Activated T-cell treated with anti-CD3 and anti-CD28 coated beads, Interleukin-2, amount 50 U/mL, for 4 hours (primary cell): ENCODE measurements around the gene RNF152. TPM values are rescaled to one million over a fixed set of nuclear protein-coding genes. Genes with fewer than 3 reads are reported as not detected.

Source experiments
- ATAC-seq, 2 donors: fragments of 200-7000 bp; cut with Tn5 transposase; one replicate each; pipeline ENCODE4 v1.10.0; 2021
- DNase-seq: peaks from one replicate; pipeline ENCODE4 v3.0.0-alpha.2; 2020
- H3K27me3 Mint-ChIP-seq: one replicate; pipeline ENCODE4 v1.8.0; 2021; ENCODE audit warnings: low read depth, mixed read lengths
- H3K36me3 Mint-ChIP-seq: one replicate; pipeline ENCODE4 v1.8.0; 2022; ENCODE audit warnings: mixed read lengths; ENCODE audit not compliant: insufficient read depth
- H3K4me1 Mint-ChIP-seq: one replicate; pipeline ENCODE4 v1.8.0; 2021; ENCODE audit warnings: low read depth, mixed read lengths
- H3K4me3 Mint-ChIP-seq: one replicate; pipeline ENCODE4 v1.8.0; 2021; ENCODE audit warnings: mild to moderate bottlenecking, moderate library complexity, mixed read lengths
- H3K9me3 Mint-ChIP-seq: one replicate; pipeline ENCODE4 v1.8.0; 2021; ENCODE audit warnings: mixed read lengths
- total RNA-seq, 3 donors: library from RNA; stranded (reverse); gene quantifications; one replicate each; pipeline ENCODE4 v1.2.1, GENCODE V29; 2021

Gene RNF152
- total RNA-seq, 3 donors from 2014 or later: 0.43 to 1.6 (median 1.2) TPM

DNA sequence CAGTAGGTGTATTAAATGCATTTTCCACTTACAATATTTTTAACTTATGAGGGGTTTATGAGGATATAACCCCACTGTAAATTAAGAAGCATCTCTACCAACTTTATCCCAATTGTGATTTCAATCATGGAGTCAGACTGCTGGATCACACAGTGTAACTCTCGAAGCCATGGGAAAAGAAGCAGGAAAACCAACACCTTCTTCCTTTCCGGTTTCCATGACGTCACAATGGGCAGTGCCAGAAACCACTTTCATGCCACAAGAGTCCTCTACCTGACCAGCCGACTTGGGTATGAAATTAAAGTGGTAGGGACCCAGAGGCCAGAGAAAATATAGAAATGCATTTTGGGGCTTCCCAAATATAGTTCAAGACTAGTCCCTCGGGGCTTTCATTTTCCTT is 4.2 kb downstream of the RNF152 start:
- H3K4me1 Mint-ChIP-seq: peaks cover 9% of the 10 kb centered on the region
- ATAC-seq (no peak), DNase-seq (no peak)
- no peak overlapping the region for H3K4me3 Mint-ChIP-seq
- H3K27me3 Mint-ChIP-seq: peaks cover 21% of the 10 kb centered on the region
- no peaks in the 10 kb centered on the region for H3K9me3 Mint-ChIP-seq
- no peaks in the 10 kb centered on the region for H3K36me3 Mint-ChIP-seq

DNA sequence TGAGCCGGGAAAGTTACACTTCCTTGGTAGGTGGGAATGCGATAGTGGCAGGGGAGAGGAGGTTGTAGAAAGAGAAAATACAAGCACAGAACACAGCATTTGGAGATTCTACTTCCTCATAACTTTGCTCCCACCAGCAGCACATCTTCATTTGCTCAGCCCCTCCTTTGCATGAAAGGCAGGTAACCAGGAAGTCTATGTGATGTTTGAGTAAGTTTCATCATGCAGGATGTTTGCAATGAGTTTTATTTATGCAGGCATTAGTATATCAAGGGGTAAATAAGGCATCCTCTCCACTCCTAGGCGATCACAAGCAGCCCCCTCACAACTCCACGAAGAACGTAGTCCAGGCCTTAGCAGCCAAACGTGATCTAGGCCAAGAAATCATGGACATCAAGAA is 5.0 kb downstream of the RNF152 start:
- ATAC-seq: no peak
- Mint-ChIP-seq H3K9me3 (no peaks in the 10 kb centered on the region), H3K27me3 (peaks cover 16% of the 10 kb centered on the region), H3K4me1 (peaks cover 4% of the 10 kb centered on the region), H3K36me3 (no peaks in the 10 kb centered on the region), H3K4me3 (no peak overlapping the region)
- DNase-seq: no peak

DNA sequence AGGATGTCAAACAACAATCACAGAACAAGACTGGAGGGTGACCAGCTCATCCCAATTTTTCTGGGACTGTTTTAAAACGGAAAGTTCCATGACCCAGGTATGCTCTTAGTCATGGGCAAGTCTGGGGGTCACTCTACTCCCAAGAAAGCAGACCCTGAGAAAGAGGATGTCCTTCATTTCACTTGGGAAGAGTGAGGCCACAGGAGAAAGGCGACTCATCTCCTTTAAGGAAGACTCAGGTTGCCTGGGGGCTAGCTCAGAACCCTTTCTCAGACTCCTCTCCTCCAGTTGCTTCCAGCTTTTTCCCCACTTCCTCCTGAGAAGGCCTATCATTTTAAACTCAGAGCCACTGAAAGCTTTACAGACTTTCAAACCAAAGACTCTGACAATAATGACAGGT is 9.3 kb downstream of the RNF152 start:
- Mint-ChIP-seq H3K36me3 (no peaks in the 10 kb centered on the region), H3K9me3 (no peaks in the 10 kb centered on the region), H3K4me1 (no peaks in the 10 kb centered on the region), H3K4me3 (no peak overlapping the region), H3K27me3 (peaks cover 12% of the 10 kb centered on the region)
- DNase-seq (no peak), ATAC-seq (no peak)

DNA sequence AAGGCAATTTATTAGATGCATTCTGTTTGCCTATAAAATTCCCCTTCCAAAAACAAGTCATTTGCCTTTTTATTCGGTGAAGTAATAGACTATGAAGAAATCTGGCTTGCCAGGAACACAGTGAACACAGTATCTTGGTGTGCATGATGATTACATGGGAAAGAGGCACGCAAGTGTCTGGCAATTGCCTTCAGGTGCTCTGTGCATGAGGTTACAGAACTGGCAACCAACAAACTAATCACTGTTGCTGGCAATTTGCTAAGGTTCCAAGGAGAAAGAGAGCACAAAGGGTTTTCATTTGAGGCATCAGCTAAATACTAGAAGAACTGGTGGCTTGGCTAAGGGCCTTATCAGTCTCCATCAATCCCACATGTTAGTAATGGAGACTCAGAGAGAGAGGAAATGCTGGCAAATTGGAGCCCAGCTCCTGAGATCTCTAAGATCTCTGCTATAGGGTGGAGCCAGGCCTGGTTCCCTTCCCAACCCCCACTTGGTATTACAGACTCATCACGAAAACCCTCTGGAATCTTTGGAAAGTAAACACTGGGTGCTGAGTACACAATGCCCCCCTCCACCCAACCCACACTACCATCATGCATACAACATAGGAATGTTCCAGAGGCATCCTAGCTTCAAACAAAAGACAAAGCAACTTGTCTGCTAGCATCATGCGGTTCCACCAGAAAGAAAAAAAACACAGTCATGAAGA is 10.4 kb downstream of the RNF152 start:
- Mint-ChIP-seq H3K36me3 (no peaks in the 10 kb centered on the region), H3K4me1 (no peaks in the 10 kb centered on the region), H3K27me3 (peaks cover 12% of the 10 kb centered on the region), H3K9me3 (no peaks in the 10 kb centered on the region), H3K4me3 (no peak overlapping the region)
- no peak for ATAC-seq
- no peak for DNase-seq

DNA sequence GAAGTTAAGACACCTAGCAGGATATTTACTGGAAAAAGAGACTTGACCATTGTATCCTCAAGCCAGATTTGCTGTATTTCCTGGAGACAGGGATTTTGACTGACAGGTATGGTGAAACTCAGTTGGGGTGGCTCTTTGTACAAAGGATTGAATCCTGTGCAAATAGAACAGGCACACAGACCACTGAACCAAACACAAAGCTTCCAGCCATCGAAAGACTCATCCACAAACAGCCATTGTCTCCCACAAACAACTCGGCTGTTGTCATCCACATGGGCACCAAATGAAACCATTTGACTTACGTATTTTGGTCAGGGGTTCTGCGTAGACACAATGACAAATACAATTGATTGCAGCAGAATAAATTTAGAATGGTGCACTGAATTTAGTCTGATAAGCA is 15.9 kb downstream of the RNF152 start:
- Mint-ChIP-seq H3K9me3 (no peaks in the 10 kb centered on the region), H3K4me1 (no peaks in the 10 kb centered on the region), H3K4me3 (no peak overlapping the region), H3K27me3 (peaks cover 15% of the 10 kb centered on the region), H3K36me3 (no peaks in the 10 kb centered on the region)
- ATAC-seq (no peak), DNase-seq (no peak)

DNA sequence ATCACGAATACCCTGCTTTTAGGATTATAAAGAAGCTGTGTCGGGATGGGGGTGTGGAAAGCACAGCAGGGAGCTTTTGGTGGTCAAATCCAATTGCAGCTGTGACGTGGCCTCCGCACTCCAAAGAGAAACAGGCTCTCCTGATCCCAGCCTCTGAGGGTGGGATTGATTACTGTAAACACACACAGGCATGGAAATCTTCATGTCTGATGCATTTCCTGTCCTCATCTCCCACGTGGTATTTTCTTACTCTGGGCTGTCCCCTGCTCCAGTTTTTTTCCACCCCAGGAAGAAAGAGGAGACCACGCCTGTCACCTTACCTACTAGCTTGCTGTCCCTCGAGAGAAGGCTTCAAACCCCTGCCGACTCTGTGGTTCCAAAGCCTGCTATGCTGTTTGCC is 22.7 kb downstream of the RNF152 start:
- Mint-ChIP-seq H3K36me3 (no peaks in the 10 kb centered on the region), H3K9me3 (no peaks in the 10 kb centered on the region), H3K27me3 (no peaks in the 10 kb centered on the region), H3K4me1 (no peaks in the 10 kb centered on the region), H3K4me3 (no peak overlapping the region)
- DNase-seq: no peak
- no peak for ATAC-seq

DNA sequence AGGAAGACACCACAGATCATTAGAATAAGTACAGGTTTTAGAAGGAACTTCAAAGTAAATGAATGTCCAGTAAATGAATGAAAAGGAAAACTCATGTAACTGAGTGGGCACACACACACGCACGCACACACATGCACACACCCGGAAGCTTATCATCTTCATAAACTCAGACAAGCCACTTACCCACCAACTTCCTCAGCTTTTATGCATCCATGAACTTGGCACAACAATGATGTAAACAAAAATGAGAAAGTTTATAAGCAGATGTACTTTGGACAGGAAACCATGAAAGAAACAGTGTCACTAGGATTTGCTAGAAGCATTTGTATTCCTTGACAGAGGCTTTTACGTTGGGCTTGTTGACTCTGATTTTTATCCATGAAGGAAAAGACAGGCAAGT is 23.2 kb downstream of the RNF152 start:
- no peaks in the 10 kb centered on the region for H3K36me3 Mint-ChIP-seq
- H3K4me1 Mint-ChIP-seq: no peaks in the 10 kb centered on the region
- no peak for ATAC-seq
- no peak overlapping the region for H3K4me3 Mint-ChIP-seq
- no peaks in the 10 kb centered on the region for H3K27me3 Mint-ChIP-seq
- H3K9me3 Mint-ChIP-seq: no peaks in the 10 kb centered on the region
- no peak for DNase-seq

DNA sequence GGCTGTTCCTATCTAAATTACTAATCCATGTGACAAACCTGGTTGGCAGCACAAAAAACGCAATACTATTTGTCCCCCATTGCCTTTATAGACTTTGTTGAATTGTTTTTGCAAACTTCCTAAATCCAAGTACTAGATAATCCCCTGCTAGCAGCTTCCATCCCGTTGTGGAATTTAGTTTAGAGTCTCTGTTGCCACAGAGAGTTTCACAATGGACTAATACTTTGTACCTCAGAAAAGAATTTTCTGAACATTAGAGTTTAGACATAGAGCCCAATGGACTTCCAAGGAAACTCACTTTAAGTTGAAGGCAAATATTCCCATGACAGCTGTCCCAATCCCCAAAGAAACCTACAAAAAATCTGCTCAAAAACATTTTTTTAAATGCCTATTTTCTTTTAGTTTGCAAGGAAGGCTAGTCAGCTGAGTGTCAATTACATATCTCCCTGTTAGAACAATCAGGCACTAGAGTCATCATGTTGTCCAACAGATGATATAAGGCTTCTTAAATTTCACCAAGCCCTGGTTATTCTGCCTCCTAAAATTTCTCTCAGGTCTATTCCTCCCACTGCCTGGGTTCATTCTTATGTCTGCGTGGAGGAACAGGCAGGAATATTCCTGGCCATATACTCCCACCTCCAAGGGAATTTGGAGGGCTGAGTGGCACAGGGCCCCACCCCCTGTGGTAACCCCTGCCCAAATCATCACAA is 27.2 kb downstream of the RNF152 start:
- ATAC-seq (no peak), DNase-seq (no peak)
- Mint-ChIP-seq H3K27me3 (no peaks in the 10 kb centered on the region), H3K9me3 (no peaks in the 10 kb centered on the region), H3K36me3 (no peaks in the 10 kb centered on the region), H3K4me3 (no peak overlapping the region), H3K4me1 (no peaks in the 10 kb centered on the region)

DNA sequence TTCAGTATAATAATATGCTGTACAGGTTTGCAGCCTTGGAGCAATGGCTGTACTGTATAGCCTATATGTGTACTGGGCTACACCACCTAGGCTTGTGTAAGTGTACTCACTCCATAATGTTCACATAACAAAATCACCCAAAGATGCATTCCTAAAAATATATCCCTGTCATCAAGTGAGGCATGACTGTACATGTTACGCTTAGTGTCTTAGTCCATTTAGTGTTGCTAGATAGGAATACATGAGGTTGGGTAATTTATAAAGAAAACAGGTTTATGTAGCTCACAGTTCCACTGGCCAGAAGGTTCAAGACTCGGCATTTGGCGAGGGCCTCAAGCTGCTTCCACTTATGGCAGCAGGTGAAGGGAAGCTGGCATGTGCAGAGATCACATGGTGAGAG is 31.4 kb downstream of the RNF152 start:
- DNase-seq (no peak), ATAC-seq (no peak)
- H3K4me1 Mint-ChIP-seq: no peaks in the 10 kb centered on the region
- no peaks in the 10 kb centered on the region for H3K9me3 Mint-ChIP-seq
- no peaks in the 10 kb centered on the region for H3K36me3 Mint-ChIP-seq
- no peak overlapping the region for H3K4me3 Mint-ChIP-seq
- no peaks in the 10 kb centered on the region for H3K27me3 Mint-ChIP-seq

DNA sequence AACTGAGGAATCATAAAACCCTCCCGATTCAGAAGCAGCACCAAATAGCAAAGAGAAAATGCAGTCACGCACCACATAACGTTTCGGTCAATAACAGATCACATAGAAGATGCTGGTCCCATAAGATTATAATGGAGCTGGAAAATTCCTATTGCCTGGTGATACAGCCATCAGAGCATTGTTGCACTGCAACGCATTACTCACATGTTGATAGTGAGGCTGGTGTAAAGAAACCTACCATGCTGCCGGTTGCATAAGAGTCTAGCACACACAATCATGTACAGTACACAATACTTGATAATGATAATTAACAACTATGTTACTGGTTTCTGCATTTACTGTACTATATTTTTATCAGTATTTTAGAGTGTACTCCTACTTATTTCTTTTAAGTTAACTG is 32.5 kb downstream of the RNF152 start:
- Mint-ChIP-seq H3K4me1 (no peaks in the 10 kb centered on the region), H3K36me3 (no peaks in the 10 kb centered on the region), H3K9me3 (no peaks in the 10 kb centered on the region), H3K27me3 (no peaks in the 10 kb centered on the region), H3K4me3 (no peak overlapping the region)
- ATAC-seq (no peak), DNase-seq (no peak)

DNA sequence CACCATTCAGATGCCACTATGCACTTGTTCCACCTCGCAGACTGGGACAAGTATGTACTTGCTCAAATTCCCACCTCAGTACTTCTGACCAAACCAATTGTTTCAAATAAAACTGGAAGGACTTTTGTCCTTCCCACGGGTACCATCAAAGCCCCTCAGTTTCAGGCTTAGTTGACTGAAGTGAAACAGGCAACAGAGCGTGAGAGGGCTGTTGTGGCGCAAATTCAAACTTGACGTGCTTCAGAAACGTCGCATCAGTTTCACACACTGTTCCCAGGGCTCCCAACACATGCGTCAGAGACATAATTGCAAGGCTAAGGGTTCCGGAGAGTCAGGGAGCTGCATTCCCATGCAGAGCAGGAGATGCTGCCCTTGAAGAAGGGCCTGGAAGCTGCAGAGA is 33.7 kb downstream of the RNF152 start:
- Mint-ChIP-seq H3K36me3 (no peaks in the 10 kb centered on the region), H3K4me1 (no peaks in the 10 kb centered on the region), H3K4me3 (no peak overlapping the region), H3K27me3 (no peaks in the 10 kb centered on the region), H3K9me3 (no peaks in the 10 kb centered on the region)
- no peak for ATAC-seq
- no peak for DNase-seq

DNA sequence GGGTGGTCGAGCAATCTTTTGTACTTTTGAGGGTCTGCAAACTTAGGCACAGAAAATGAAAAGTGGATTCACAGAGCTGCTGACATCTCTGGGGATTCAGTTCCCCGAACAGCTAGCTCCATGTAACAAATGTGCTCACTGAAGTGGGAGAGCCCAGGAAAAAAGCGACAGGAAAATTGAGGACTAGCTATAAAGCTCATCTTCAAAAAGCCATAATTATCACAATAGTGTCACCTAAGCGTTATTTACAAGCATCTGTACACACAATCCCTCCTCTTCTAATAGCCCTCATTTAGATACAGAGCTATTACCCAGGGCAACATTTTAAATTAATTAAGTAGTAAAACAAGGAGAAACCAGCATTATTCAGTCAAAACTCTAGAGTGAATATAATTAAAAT is 36.1 kb downstream of the RNF152 start:
- DNase-seq (no peak), ATAC-seq (no peak)
- Mint-ChIP-seq H3K27me3 (no peaks in the 10 kb centered on the region), H3K9me3 (no peaks in the 10 kb centered on the region), H3K36me3 (no peaks in the 10 kb centered on the region), H3K4me1 (no peaks in the 10 kb centered on the region), H3K4me3 (no peak overlapping the region)

DNA sequence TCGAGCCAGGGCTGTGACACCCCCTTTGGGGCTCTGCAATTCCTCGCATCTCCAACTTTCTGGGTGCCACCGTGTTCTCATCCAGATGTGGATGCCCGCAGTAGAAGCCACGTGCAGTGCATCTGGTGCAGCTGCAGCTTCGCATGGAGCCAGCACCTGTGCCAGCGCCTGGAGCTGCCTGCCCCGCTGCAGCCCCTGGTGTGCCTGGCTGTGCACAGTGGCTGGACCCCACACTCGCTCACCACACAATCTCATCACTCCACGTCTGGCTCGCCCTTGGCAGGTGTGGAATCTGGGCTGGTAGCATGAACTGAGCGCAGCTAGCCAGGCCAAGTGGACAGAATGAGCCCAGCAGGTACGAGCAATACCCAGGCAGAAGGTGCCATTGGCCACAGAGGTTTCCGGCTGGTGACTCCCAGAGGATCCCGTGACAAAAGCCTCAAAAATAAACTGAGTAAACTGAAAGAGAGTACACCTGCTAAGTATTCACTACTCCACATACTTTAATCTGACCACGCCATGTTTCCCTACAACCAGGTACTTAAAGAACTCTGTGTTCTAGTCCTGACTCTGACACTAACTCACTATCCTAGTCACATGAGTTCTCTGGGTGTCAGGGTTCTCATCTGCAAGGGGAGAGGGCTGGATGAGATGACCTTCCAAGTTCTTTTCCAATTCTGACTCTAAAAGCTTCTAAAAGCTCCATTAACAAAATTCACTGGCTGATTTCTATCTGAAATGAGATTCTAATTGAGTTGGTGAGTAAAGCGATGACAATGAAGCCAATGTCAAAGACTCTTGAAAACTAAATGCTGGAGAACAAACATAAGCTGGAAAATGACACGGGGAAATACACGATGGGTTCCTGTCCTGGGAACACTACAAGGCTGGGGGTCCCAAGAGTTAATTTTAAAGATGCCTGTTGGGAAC is 37.1 kb downstream of the RNF152 start:
- Mint-ChIP-seq H3K27me3 (no peaks in the 10 kb centered on the region), H3K9me3 (no peaks in the 10 kb centered on the region), H3K4me1 (no peaks in the 10 kb centered on the region), H3K4me3 (no peak overlapping the region), H3K36me3 (no peaks in the 10 kb centered on the region)
- DNase-seq (no peak), ATAC-seq (no peak)

DNA sequence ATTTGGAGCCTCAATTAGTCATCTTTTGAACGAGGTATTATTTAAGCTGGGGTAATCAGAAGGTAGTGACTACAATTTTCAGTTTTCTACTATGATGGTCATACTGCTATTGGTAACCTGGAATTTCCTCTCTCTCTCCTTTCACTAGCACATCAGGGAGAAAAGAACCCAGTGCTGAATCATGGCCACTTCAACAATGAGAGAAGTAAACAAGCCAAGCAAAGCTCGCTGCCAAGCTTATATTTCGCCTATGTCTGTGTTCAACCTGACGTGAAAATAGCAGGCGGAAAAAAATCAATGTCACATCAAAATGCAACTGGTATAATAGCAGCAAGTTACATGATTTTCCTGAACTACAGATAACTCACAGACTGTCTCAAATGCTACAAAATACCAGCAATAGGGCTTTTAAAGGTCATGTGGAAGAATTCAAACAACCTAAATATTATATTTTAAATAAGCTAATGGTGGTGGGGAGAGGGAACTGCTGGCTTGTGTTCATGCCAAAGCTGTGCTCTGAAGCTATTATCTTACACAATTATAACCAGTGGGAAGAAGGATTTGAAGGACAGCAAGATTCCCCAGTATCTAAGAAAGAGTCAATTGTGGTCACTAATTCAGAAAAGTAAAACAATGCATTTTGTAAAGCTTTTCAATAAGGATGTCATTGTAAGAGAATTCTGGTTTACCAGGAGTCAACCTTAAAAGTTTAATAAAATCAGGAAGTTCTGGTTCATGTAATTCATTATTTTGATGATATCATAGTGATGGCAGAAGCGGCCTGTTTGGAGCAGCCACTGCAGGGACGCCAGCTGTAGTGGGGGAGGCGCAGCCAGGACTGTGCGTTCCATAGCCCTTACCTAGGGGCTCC is 38.0 kb downstream of the RNF152 start:
- no peak for ATAC-seq
- H3K4me3 Mint-ChIP-seq: no peak overlapping the region
- no peaks in the 10 kb centered on the region for H3K9me3 Mint-ChIP-seq
- no peaks in the 10 kb centered on the region for H3K27me3 Mint-ChIP-seq
- DNase-seq: no peak
- no peaks in the 10 kb centered on the region for H3K4me1 Mint-ChIP-seq
- H3K36me3 Mint-ChIP-seq: no peaks in the 10 kb centered on the region
